Nucleus accumbens (tissue), 56 donors: ENCODE data around the gene FAM163A.
"Not testable (repeated sequence)": the region's sequence is repeated elsewhere in the genome, so short reads cannot be mapped to it uniquely, and the experiment has no call there.

Experiments used
- DNase-seq, 56 donors: peaks; one replicate each; lab custom pipeline; 2025; lab: John Stamatoyannopoulos, UW

The FAM163A gene

DNA sequence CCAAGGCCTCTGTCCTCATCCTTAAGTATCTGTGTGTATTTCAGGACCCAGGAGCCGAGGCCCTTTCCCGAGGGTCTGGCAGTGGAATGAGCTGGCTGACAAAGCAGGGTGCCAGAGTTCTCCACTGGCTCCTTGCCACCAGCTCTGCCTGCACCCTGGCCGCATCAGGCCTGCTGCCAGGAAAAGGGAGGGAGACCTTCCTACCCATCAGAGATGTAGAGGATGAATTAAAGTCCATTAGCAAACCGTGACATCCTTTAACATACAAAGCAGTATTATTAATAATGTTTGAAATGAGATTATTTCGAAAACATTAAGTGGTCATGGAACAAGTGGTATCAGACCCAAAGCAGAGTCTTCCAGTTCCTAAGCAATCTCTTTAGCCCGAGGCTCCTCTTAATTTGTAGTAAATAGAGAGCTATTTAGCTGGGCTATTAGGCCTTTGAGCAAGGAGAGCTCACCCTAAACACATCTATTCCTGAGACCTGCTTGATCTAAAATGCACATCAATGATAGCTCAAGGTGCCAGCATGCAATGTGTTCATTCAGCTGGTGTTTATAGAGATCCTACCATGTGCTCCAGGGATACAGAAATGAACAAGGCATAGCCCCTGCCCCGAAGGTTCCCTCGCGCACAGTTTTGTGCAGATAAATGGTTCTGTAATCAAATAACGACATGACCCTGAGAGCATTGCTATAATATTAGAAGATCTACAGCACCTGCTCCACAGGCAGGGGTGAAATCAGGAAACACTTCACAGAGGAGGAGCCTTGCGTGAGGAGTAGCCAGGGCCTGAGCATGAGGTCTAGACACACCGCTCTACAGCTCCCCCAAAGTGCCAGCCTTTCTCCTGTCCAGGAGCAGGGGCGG is 44.0 kb downstream of the FAM163A start:
- peak in 2 of 56 donors; percentile 1 to 15 for DNase-seq

DNA sequence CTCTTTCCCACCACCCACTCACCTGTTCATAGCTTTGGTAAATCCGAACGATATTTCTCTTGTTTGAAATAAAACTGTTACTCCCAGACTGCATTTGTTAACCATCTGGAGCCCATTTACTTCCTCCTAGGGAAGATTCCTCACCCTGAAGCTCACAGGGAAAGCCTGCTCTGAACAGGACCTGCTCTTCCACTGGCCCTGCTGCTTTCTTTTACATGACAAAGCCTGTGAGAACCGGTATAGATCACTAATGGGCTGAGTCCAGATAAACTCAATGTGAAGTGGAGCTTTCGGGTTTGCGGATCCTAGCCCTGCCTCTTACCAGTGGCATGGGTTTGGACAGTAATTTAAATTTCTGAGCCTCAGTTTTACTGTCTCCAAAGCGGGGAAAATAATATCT is 45.2 kb downstream of the FAM163A start:
- no peak for DNase-seq

DNA sequence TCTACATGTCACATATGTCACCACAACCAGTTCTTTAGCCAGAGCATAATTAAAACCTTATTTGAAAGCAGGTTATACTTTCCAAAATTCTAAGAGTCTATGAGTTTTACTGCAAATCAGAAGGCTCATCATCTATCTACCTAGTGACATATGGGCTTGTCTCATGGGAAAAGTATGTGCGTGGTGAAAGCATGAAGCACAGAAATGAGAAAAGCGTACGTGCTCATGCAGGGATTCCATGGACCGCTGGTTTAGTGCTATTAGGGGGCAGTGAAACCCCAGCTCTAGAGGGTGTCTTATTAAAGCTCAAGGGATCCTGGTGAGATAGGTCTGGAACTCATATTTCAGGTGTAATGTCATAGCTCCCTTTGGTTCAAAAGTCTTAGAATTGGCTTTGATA is 50.2 kb downstream of the FAM163A start:
- DNase-seq: no peak

DNA sequence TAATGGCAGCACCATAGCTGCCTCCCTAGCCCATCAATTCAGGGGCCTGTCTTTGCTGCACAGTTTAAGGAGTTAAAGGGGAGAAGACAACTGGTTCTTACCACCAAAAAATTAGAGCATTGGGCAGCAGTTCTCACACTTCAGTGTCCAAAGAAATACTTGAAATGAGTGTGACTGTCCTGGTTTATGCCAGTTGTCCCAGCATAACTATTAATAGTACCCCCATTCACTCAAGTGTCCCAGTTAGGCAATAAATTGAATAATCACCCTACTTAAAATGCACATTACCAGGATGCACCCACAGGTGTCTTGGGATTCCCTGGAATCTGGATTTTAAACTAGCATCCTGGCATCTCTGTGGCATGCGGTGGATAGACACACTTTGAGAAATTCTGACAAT is 51.1 kb downstream of the FAM163A start:
- no peak for DNase-seq

DNA sequence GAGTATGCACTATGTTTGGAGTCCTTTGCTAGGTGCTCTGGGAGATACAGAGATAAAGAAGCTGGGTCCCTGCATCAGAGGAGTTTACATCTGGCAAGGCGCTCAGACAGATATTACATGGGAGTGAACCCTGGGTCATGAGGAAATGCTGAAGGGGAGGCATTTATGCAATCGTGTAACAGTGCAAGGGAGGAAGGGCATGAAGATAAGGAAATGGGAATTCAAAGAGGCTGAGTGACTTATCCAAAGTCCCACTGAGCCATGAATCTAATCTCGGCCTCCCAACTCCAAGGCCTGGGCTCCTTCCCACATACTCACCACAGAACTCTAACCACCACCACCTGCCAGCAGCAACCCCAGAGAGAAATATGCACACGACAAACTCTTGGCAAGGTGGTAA is 51.6 kb downstream of the FAM163A start:
- DNase-seq: no peak

DNA sequence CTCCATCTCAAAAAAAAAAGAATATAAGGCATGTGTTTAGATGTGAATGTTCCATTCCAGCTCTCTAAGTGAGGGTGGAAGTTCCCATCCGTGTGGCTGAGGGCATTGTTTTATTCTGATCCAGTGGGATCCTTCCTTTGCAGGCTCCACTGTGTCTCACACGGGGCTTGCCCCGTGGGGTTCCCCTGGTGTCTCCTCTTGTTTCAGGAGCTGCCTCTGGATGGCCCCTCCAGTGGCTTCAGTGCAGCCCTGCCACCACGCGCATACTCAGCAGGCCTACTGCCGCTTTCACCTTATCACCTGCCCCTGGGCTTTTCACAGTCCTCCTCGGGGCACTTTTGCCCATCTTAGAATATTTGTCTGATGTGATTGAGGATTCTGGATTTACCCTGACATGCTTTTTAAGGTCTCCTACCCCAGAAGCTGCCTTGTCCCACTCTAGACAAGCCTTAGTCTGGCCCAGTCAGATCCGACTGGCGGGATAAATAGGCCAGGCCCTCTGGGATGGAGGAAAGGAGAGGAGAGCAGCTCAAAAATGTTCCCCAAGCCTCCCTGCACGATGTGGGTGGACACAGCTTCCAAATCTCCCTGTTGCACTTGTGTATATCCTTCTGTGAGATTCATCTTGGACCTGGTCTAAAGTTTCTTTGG is 55.2 kb downstream of the FAM163A start:
- DNase-seq: no peak

DNA sequence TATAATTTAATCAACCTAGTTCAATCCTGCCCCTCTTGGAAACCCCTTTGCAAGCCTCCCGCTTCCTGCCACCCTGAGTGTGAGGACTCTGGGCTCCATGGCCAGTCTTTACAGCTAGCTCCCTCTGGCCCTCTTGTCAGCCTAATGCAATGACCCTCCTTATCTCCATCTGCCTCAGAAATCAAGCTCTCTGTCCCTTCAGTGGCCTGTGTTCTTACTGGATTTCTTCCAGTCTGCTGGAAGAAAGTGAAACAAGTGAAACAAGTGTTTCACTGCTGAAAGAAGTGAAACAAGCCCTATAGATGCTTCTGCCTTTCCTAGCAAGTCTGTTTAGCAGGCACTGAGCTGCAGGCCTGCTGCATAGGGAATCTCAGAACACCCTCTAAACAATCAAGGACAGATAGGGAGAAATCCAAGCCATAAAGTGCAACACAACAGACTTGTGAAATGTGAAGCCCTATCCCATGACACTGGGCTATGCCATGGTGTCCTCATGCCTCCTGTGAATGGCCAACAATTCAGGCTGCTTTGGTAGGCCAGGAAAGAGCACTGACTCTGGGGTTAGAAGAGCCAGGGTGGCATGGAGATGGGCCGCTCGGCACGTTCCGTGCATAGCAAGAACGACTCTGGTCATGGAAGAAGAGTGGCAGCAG is 55.9 kb downstream of the FAM163A start:
- DNase-seq: no peak

DNA sequence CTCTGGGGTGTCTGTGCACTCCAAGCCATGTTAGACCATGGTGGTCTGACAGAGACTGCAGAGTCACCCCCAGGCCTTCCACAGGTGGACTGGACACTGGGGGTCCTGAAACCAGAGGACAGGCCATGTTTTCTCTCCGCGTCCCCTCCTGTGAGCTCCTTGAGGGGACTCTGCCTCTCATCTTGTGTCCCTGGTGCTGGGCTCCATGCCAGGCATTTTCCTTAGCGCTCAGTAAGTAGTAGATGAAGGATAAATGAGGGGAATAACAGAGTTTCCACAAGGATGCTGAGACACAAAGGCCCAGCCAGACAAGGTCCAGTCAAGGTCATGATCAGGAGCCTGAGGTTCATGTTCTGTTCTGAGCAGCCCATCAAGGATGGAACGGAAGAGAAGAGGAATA is 57.4 kb downstream of the FAM163A start:
- DNase-seq: no peak

DNA sequence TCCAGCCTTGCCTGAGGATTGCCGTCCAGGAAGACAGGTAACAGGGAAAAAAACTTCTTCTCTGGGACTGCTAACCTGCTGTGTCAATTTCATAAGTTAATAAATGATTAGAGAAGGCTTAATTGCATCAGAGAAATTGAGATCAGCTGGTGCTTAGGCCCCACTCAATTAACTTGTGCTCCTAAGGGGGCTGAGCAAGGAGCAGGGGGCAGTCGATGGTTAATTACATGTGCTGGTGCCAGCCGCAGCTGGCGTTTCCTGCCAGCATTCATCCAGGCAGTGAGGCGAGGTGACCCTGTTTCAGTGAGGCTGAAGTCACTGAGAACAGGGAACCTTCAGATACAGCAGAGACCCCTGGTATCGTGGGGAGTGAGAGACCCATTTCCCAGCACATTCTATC is 60.0 kb downstream of the FAM163A start:
- DNase-seq: no peak

DNA sequence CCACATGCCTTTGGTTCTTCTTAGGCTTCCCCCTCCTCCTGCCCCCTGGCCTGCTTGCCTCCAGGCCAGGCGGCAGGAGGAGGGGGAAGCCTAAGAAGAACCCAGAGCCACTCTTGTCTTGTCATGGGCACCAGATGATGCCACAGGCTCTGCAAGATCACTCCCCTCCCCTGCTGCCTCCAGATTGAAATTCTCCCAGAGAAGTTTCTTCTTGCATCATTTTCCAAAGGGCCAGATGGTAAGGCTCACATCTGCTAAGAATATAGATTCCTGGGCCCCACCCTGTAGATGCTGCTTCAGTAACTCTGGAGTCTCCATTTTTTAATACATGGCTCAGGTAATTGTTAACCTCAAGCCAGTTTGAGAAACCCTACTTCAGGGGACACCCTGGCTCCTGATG is 60.8 kb downstream of the FAM163A start:
- no peak for DNase-seq

DNA sequence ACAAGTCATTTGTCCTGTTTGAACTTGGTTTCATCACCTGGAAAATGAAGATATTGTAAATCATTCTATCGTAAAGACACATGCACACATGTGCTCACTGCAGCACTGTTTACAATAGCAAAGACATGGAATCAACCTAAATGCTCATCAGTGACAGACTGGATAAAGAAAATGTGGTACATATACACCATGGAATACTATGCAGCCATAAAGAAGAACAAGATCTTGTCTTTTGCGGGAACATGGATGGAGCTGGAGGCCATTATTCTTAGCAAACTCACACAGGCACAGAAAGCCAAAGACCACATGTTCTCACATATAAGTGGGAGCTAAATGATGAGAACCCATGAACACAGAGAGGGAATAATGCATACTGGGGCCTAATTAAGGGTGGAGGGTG is 61.3 kb downstream of the FAM163A start:
- DNase-seq: not testable (repeated sequence)

DNA sequence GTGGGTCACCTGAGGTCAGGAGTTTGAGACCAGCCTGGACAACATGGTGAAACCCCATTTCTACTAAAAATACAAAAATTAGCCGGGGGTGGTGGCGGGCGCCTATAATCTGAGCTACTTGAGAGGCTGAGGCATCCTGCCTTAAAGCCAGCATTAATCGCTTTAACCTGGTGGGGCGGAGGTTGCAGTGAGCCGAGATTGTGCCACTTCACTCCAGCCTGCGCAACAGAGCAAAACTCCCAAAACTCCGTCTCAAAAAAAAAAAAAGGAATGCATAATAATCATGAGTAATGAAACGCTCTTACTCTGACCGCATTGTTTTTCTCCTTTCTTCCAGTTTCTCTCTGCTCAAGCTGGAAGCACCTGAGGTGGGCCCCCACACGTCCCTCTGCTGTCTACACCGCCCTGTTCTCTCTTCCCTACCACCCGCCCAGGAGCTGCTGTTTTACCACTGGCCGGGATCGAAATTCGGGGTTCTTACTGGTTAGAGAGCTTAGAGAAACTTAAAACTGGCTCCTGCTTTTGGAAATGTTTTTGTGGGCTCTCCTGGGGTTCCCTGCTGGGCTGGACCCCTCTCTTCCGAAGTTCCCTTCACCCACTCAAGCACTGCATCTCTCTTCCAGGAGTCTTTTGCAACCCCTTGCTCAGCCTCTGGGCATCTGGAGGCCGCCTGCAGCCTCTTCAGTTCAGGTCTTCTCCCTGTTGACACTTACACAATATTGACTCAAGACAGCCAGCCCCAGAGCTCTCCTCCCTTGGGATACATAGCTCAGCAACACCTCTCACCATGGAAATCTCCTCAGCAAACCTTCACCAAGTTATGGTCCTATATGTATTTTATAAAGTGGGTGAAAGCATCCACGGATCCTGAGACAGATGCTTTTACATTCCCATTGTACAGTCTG is 62.5 kb downstream of the FAM163A start:
- DNase-seq: no peak

DNA sequence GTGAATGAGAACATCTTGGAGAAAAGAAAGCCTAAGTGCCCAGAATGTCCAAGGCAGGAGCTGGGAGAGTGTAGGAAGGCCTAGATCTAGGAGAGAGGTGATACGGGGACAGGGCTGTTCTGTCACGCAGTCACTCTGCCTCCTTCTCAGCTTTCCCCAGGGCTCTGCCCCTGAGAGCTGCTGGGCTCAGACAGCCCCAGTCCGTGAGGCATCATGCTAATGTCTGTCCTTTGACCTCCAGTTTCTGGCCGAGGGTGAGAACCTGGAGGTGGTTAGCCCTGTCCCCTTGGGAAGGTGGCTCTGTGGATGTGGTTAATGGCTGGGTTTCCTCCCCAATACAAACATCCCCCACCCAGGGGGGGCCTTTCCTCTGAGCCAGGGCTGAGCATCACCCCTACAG is 63.2 kb downstream of the FAM163A start:
- DNase-seq: no peak

DNA sequence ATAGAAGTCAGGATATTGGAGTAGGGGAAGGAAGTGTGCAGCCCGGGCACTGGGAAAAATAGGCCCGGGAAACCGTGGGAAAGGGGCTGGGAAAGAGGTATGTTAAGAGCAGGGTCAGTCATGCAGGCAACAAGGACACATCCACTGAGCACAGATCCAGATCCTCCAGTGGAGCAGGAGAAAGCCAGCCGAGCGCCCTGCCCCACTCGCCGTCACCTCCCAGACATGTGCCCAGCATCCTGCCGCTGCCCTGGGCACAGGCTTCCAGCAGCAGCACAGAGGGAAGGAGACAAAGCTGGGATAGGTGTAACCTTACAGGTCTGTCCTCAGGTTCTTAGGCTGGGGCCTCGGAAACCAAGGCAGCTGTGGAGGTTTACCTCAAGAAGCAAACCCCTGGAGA is 64.2 kb downstream of the FAM163A start:
- DNase-seq: no peak

DNA sequence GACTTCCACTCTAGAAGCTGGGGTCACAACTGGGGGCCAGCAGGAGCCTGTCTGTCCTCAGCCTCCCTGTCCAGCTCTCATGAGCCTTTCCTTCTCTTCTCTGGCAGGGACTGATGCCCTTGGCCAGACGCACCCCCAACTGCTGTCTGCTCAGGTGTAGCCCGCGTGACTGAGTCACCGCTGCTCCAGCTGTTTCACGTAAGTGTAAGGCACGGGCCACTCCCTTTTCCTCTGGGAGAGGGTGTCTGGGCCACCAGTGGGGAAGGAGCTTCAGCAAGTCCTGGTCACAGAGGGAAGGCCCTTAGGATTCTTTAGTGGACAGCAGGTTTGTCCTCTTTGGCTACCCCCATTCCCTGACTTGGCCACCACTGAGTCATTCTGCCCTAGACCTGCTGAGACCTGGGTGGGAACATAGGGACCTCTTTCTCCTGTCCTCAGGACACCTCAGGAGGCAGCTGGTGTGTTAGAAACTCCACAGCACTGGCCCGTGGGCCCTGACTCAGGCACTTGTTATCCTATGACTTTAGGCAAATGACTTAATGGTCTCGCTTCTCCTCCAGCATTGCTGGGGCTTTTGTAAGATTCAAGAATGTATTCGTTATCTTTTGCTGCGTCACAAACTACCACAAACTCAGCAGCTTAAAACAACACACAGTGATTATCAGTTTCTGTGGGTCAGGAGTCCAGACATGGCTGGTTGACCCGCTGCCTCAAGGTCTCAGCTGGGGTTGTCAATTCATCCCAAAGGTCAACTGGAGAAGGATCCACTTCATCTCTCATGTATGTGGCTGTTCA is 64.8 kb downstream of the FAM163A start:
- DNase-seq: no peak

DNA sequence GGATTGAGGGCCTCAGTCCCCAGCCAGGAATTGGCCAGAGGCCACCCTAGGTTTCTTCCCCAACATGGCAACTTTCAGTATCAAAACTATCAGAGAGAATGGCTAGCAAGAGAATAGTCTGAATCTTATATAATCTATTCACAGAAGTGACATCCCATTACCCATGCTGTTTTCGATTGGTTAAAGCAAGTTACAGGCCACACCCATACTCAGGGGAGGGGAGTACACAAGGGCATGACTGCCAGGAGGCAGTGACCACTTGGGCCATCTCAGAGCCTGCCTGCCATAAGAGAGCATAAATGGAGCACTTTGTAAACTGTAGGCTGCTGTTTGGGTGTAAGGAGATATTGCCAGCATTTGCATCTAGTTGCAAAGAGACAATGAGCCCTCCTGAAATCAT is 65.4 kb downstream of the FAM163A start:
- DNase-seq: no peak

DNA sequence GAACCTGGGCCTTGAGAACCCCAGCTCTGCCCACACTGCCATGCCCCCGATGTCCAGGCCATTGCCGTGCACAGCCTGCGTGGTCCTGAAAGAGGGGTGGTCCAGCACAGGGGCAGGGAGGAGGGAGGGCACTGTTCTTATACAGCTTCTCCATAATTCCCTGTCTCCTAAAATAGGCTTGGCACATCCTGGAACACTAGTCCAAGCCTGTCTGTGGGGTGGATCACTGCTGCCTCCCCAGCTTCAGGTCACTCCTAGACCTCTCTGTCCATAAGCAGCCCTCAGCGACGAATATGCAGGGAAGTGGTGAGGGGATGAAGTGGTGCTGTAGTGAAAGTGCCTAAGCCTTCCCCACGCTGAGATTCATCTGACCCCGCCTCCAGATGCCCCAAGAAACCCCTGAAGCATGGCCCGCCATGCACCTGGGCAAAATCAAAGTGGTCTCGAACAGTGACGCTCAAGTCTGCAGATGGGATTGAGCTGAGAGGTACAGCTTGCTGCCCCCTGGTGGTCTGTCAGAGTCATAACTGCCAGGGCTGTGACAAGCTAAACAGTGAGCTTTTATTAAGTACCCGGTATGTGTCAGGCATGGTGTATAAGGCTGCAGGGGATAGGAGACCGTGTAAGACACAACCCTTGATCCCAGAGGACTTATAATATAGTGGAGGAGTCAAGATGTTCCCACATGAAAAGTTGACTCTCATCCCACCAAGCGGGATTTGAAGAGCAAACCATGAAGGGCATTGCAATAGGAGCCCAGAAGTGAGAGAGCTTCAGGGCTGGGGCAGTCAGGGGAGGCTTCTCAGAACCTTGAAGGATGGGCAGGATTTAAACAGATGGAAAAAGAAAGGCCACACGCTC is 66.6 kb downstream of the FAM163A start:
- peak in 50 of 56 donors; percentile 3 to 73 (median 34) for DNase-seq

DNA sequence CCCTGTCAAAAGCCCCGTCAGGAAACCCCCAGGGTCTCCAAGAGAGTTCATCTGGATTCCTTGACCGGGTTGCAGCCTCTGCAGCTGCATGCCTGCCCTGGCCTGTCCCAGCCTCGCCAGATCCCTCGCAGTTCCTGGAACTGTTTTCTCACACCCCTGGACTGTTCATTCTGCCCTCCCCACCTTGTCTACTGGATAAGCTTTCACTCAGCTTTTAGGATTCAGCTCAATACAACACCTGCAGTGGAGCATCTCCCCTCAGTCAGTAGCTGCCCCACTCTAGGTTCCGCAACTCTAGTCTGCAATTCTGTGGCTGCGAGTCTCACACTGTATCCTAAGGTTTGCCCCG is 67.2 kb downstream of the FAM163A start:
- no peak for DNase-seq
